HEK293T (cell line): ENCODE results near the gene CCNI.

Experiments
- CTBP1 ChIP-seq: fragments of 450-650 bp; IDR thresholded peaks from 2 replicates; pipeline ENCODE4 v1.6.1; 2016; ENCODE audit warnings: borderline replicate concordance
- FOXM1 ChIP-seq: fragments of 450-650 bp; IDR thresholded peaks from 2 replicates; pipeline ENCODE4 v1.6.1; 2017; ENCODE audit warnings: mild to moderate bottlenecking, borderline replicate concordance
- NFRKB ChIP-seq: fragments of 450-650 bp; IDR thresholded peaks from 2 replicates; pipeline ENCODE4 v1.6.1; 2016; ENCODE audit warnings: mild to moderate bottlenecking, moderate library complexity
- SP1 ChIP-seq: fragments of 450-650 bp; IDR thresholded peaks from 2 replicates; pipeline ENCODE4 v1.6.1; 2017

DNA sequence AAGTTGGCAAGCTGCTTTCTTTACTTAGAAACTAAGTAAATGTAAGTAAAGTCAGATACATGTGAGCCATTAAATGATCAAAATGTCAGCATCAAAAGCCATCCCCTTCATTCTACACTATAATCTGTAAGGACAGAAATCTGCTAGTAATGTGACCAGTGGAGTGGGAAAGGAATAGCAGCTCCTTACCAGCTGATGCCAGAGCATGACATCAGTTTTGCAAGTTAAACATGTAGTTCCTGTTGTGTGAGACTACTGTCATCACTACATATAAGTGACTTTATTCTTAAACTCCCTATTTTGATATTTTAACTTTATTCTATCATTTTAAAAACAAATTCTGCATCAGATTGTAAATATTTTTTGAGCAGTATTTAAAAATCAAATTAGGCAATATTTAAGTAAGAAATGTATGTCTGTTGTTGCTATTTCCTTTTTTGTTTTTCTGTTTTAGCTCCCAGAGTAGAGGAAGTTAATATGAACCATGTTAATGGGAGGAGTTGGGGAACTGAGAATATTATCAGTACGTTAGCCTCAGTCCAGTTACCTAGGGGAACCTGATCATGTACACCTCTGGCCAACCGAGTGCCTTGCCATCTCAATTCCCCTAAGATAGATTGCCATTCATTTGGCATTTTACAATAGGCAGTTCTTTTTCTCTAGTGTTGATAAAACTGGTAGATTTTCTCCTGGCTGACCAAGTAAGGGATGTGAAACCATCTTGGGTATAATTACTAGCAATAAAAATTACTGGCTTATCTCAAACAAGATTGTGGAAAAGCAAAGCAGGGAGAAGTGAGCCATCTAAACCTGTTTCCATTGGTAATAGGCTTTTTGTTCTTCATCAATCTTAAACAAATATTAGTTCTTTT is 34.7 kb downstream of the CCNI start:
- TF ChIP-seq NFRKB: no peak
- TF ChIP-seq CTBP1: no peak
- TF ChIP-seq FOXM1: no peak
- TF ChIP-seq SP1: no peak
